Kidney epithelial cell (primary cell): Measurements from ENCODE around the gene PIAS4. TPM values are rescaled to one million over a fixed set of nuclear protein-coding genes. Genes with fewer than 3 reads are reported as not detected.

ENCODE experiments used
- DNase-seq: peaks from one replicate; pipeline ENCODE4 v3.0.0-alpha.2; 2010; ENCODE audit warnings: low read depth
- H3K27me3 ChIP-seq: 2 replicates; pipeline ENCODE4 v1.6.0; 2011; ENCODE audit warnings: low read length; ENCODE audit not compliant: control insufficient read depth, insufficient read depth
- H3K36me3 ChIP-seq: 2 replicates; pipeline ENCODE4 v1.5.1; 2011; ENCODE audit warnings: low read length; ENCODE audit not compliant: control insufficient read depth, insufficient read depth
- H3K4me3 ChIP-seq: 2 replicates; pipeline ENCODE4 v1.5.1; 2011; ENCODE audit warnings: low read depth, mild to moderate bottlenecking, control low read depth, low read length
- total RNA-seq: library from RNA; depleted of rRNA; stranded (reverse); fragments of >200 nt; gene quantifications from 2 replicates; pipeline ENCODE4 v1.2.3, GENCODE V29; 2015
- TF ChIP-seq, protein P1 (sequence below): IDR thresholded peaks from 2 replicates; pipeline ENCODE4 v1.5.1; 2011; ENCODE audit warnings: mild to moderate bottlenecking, moderate library complexity, low read length, control low read depth, inconsistent platforms; ENCODE audit not compliant: insufficient read depth, poor library complexity, severe bottlenecking

PIAS4 gene
- total RNA-seq, 1 donor from 2014 or later, result 38.1 TPM

- TF ChIP-seq, protein P1, sequence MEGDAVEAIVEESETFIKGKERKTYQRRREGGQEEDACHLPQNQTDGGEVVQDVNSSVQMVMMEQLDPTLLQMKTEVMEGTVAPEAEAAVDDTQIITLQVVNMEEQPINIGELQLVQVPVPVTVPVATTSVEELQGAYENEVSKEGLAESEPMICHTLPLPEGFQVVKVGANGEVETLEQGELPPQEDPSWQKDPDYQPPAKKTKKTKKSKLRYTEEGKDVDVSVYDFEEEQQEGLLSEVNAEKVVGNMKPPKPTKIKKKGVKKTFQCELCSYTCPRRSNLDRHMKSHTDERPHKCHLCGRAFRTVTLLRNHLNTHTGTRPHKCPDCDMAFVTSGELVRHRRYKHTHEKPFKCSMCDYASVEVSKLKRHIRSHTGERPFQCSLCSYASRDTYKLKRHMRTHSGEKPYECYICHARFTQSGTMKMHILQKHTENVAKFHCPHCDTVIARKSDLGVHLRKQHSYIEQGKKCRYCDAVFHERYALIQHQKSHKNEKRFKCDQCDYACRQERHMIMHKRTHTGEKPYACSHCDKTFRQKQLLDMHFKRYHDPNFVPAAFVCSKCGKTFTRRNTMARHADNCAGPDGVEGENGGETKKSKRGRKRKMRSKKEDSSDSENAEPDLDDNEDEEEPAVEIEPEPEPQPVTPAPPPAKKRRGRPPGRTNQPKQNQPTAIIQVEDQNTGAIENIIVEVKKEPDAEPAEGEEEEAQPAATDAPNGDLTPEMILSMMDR, result peak; percentile 24
- DNase-seq, result no peak
- Histone ChIP-seq H3K4me3 (no peak overlapping the region), H3K27me3 (no peaks in the 10 kb centered on the region), H3K36me3 (peaks cover 20% of the 10 kb centered on the region)
Measured at GRCh38 chr19:3977242-3978143, 30.0 kb upstream of the PIAS4 start.

DNA sequence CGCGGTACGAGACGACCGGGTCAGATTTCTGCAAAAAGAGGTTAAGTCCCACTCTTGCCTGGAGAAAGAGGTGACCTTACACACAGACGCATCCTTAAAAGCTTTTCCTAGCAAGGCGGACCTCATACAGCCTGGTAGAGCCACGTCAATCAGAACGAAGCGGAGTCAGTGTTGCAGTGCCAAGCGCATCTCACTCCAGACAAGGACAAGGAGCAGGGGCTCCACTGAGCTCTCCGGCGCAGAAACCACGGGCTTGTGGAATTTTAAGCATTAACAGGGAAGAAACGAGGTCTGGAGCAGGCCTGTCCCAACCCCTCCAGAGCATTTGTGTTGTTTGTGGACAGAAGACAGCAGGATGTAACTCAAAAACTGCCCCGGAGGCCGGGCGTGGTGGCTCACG, 29.4 kb upstream of the PIAS4 start:
- DNase-seq, result no peak
- Histone ChIP-seq H3K4me3 (no peak overlapping the region), H3K27me3 (no peaks in the 10 kb centered on the region), H3K36me3 (peaks cover 22% of the 10 kb centered on the region)
- TF ChIP-seq, protein P1, result no peak

- Histone ChIP-seq H3K27me3 (no peaks in the 10 kb centered on the region), H3K4me3 (no peak overlapping the region), H3K36me3 (peaks cover 30% of the 10 kb centered on the region)
- no peak for DNase-seq
- TF ChIP-seq, protein P1, result no peak
Measured at GRCh38 chr19:3979289-3979673, 28.3 kb upstream of the PIAS4 start.

GRCh38 chr19:3979674-3980352, 27.7 kb upstream of the PIAS4 start:
- Histone ChIP-seq H3K4me3 (no peak overlapping the region), H3K36me3 (peaks cover 30% of the 10 kb centered on the region), H3K27me3 (no peaks in the 10 kb centered on the region)
- TF ChIP-seq, protein P1, result no peak
- no peak for DNase-seq

- TF ChIP-seq, protein P1, result no peak
Measured at GRCh38 chr19:3980353-3981251, 26.9 kb upstream of the PIAS4 start.

More at GRCh38 chr19:3980353-3981251, 26.9 kb upstream of the PIAS4 start:
- peaks cover 30% of the 10 kb centered on the region for H3K36me3 ChIP-seq
- H3K27me3 ChIP-seq, result no peaks in the 10 kb centered on the region
- H3K4me3 ChIP-seq, result no peak overlapping the region
- no peak for DNase-seq
